ENCODE measurements around the gene PCGF5.

DNA sequence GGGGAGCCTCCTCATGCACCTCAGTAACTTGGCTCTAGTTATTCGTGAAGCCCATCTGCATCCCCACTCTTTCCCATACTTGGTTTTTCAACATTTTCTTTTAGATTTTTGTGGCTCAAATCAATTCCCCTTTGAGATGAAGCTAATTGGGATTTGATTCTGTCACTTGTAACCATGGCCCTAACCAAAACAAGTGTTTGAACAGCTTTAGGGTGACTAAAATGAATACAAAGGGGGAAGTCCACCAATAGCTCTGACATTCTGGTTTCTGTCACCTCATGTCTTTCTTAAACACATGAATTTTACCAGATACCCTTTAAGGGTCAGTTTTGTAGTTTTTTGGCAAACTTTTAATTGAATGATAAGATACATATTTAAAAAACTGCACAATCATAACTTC is 87.0 kb downstream of the PCGF5 start:
- TF ChIP-seq SIN3A (IDR thresholded peaks at IDR 0.05; ENCODE audit: borderline replicate concordance, insufficient read depth, low read length), result no peak
- no peak for TF ChIP-seq POLR2AphosphoS5 (IDR thresholded peaks at IDR 0.05; ENCODE audit: low read depth, low read length)
- no peak for TF ChIP-seq TAF1 (IDR thresholded peaks at IDR 0.05; ENCODE audit: borderline replicate concordance, insufficient read depth, low read length)

All from PFSK-1 (cell line).